GM21619 (cell line): ENCODE data around the gene ASPM.
"Not testable (repeated sequence)": the region's sequence is repeated elsewhere in the genome, so short reads cannot be mapped to it uniquely, and the experiment has no call there.

Experiments used
- ATAC-seq: cut with Tn5 transposase; IDR thresholded peaks from one replicate; pipeline ENCODE4 v1.9.1; 2021; ENCODE audit not compliant: unreplicated experiment

Gene ASPM

GRCh38 chr1:197081117-197081753, 65.2 kb downstream of the ASPM start:
- ATAC-seq = no peak

GRCh38 chr1:197080323-197080722, 66.1 kb downstream of the ASPM start:
- ATAC-seq = no peak

- ATAC-seq = no peak
Observed at GRCh38 chr1:197076585-197076984, 69.9 kb downstream of the ASPM start.

- no peak for ATAC-seq
Observed at GRCh38 chr1:197073978-197074377, 72.5 kb downstream of the ASPM start.

- ATAC-seq = no peak
Observed at GRCh38 chr1:197067457-197067818, 79.0 kb downstream of the ASPM start.

GRCh38 chr1:197066719-197067456, 79.6 kb downstream of the ASPM start, which contains the start of gene F13B:
Gene F13B (minus strand): TSS chr1:197067260. CDS start chr1:197067223, 37 bp downstream.
- no peak for ATAC-seq

- ATAC-seq = no peak
Observed at GRCh38 chr1:197066277-197066676, 80.2 kb downstream of the ASPM start.

- ATAC-seq = no peak
Observed at GRCh38 chr1:197065559-197065958, 80.9 kb downstream of the ASPM start.

- no peak for ATAC-seq
Observed at GRCh38 chr1:197063212-197063611, 83.3 kb downstream of the ASPM start.

GRCh38 chr1:197062692-197063091, 83.8 kb downstream of the ASPM start:
- peak; percentile 91 for ATAC-seq

GRCh38 chr1:197049100-197049499, 97.4 kb downstream of the ASPM start:
- no peak for ATAC-seq

GRCh38 chr1:197042676-197043341, 103.7 kb downstream of the ASPM start:
- no peak for ATAC-seq

- ATAC-seq = peak; percentile 85
Observed at GRCh38 chr1:197041486-197042353, 104.7 kb downstream of the ASPM start.

GRCh38 chr1:197036861-197037260, 109.6 kb downstream of the ASPM start:
- ATAC-seq = no peak

- ATAC-seq = not testable (repeated sequence)
Observed at GRCh38 chr1:197034631-197035339, 111.7 kb downstream of the ASPM start.
